SH-SY5Y (cell line): ENCODE results near the gene KRTAP9-3.
"Not testable (repeated sequence)": the region's sequence is repeated elsewhere in the genome, so short reads cannot be mapped to it uniquely, and the experiment has no call there.

ENCODE experiments used
- GATA2 ChIP-seq: IDR thresholded peaks from 2 replicates; pipeline ENCODE4 v1.6.1; 2011; ENCODE audit warnings: mild to moderate bottlenecking, low read depth, low read length
- GATA3 ChIP-seq: IDR thresholded peaks from 2 replicates; pipeline ENCODE4 v1.6.1; 2011; ENCODE audit warnings: low read depth, mild to moderate bottlenecking, low read length, moderate library complexity

KRTAP9-3 gene

DNA sequence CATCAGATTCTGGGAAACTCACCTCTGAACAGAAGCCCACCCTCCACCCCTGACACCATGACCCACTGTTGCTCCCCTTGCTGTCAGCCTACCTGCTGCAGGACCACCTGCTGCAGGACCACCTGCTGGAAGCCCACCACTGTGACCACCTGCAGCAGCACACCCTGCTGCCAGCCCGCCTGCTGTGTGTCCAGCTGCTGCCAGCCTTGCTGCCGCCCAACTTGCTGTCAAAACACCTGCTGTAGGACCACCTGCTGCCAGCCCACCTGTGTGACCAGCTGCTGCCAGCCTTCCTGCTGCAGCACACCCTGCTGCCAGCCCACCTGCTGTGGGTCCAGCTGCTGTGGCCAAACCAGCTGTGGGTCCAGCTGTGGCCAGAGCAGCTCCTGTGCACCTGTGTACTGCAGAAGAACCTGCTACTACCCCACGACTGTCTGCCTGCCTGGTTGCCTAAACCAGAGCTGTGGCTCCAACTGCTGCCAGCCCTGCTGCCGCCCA, 5.6 kb upstream of the KRTAP9-3 start, which contains the start of gene KRTAP9-2:
TSS of gene KRTAP9-2 (plus strand) at position 51 of the 498 bp plus-strand sequence. CDS start at position 58, 7 bp downstream.
- not testable (repeated sequence) for TF ChIP-seq GATA2, GATA3

DNA sequence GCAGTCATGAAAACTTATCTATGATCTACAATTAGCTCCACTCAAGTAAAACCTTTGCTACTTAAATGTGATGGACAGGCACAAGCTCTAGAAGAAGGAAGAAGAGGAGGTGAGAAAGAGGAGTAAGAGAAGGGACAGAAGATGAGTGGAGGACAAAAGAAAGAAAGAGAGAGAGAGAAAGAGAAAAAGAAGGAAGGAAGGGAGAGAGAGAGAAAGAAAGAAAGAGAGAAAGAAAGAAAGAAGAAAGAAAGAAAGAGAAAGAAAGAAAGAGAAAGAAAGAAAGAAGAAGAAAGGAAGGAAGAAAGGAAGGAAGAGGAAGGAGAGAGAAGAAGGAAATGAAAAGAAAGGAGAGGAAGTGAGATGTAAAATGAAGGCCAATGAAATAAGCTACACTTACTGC, 2.2 kb upstream of the KRTAP9-3 start:
- TF ChIP-seq GATA3 = no peak
- no peak for TF ChIP-seq GATA2

DNA sequence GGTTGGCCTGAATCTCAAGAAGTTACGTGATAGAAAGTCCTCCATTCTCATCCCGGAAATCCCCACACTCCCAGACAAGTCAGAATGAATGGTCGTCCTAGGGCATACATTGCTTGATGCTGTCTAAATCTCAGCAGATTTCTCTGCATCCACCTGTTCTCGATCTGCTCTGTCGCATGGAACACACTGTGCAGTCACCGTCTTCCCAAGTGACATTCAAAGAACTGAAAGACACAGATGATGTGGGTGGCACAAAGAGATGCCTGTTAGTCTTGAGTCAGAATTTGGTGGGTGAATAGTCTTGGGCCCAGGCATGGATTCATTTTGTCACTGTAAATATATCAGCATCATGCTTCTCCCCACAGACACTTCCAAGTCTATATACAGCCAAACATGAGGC, 518 bp upstream of the KRTAP9-3 start:
- TF ChIP-seq GATA3 = no peak
- TF ChIP-seq GATA2 = no peak

DNA sequence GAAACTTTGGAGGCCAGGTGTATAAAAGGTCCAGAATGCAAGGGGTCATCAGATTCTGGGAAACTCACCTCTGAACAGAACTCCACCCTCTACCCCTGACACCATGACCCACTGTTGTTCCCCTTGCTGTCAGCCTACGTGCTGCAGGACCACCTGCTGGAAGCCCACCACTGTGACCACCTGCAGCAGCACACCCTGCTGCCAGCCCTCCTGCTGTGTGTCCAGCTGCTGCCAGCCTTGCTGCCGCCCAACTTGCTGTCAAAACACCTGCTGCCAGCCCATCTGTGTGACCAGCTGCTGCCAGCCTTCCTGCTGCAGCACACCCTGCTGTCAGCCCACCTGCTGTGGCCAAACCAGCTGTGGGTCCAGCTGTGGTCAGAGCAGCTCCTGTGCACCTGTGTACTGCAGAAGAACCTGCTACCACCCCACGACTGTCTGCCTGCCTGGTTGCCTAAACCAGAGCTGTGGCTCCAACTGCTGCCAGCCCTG, 5.7 kb downstream of the KRTAP9-3 start, which contains the start of gene KRTAP9-8:
TSS of gene KRTAP9-8 (plus strand) at position 51 of the 489 bp plus-strand sequence. CDS start at position 104, 53 bp downstream.
- TF ChIP-seq GATA3, GATA2: not testable (repeated sequence)

DNA sequence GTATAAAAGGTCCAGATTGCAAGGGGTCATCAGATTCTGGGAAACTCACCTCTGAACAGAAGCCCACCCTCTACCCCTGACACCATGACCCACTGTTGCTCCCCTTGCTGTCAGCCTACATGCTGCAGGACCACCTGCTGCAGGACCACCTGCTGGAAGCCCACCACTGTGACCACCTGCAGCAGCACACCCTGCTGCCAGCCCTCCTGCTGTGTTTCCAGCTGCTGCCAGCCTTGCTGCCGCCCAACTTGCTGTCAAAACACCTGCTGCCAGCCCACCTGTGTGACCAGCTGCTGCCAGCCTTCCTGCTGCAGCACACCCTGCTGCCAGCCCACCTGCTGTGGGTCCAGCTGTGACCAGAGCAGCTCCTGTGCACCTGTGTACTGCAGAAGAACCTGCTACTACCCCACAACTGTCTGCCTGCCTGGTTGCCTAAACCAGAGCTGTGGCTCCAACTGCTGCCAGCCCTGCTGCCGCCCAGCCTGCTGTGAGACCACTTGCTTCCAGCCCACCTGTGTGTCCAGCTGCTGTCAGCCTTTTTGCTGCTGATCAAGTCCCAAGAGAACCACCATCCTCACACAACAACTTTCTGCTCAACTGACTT, 17.5 kb downstream of the KRTAP9-3 start, which contains the start of gene KRTAP9-4:
TSS of gene KRTAP9-4 (plus strand) at position 51 of the 604 bp plus-strand sequence. CDS start at position 85, 34 bp downstream.
- TF ChIP-seq GATA2, GATA3: not testable (repeated sequence)

DNA sequence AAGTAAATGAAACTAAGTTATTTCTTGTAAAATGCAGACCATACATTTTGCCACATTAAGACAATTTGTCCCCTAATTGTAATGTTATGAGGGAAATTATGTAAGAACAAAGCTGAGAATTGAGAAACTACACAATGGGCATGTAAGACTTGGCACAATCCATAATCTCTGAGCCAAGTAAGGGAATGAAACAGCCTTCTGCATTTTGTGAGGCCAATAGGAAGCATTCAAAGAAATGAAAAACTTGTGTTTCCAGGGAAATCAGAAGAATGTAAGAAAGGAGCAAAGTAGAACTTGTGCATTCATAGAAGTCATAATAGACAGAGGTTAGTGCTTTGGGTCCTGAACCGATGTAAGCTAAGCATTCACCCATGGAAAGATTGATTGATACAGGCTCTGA, 19.0 kb downstream of the KRTAP9-3 start:
- TF ChIP-seq GATA2 = no peak
- no peak for TF ChIP-seq GATA3

DNA sequence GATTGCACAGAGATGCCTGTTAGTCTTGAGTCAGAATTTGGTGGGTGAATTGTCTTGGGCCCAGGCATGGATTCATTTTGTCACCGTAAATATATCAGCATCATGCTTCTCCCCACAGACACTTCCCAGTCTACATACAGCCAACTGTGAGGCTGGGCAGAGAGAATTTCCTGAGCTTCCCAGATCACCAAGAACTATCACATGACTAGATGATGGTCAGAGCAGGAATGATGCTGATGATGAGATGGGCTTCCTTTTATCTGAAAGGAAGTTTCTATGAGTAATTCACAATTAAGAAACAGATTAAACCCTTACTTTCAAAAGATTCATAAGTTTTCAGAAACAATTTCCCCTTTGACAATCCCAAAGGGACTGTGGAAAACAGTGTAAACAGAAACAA, 22.6 kb downstream of the KRTAP9-3 start:
- no peak for TF ChIP-seq GATA2
- no peak for TF ChIP-seq GATA3

DNA sequence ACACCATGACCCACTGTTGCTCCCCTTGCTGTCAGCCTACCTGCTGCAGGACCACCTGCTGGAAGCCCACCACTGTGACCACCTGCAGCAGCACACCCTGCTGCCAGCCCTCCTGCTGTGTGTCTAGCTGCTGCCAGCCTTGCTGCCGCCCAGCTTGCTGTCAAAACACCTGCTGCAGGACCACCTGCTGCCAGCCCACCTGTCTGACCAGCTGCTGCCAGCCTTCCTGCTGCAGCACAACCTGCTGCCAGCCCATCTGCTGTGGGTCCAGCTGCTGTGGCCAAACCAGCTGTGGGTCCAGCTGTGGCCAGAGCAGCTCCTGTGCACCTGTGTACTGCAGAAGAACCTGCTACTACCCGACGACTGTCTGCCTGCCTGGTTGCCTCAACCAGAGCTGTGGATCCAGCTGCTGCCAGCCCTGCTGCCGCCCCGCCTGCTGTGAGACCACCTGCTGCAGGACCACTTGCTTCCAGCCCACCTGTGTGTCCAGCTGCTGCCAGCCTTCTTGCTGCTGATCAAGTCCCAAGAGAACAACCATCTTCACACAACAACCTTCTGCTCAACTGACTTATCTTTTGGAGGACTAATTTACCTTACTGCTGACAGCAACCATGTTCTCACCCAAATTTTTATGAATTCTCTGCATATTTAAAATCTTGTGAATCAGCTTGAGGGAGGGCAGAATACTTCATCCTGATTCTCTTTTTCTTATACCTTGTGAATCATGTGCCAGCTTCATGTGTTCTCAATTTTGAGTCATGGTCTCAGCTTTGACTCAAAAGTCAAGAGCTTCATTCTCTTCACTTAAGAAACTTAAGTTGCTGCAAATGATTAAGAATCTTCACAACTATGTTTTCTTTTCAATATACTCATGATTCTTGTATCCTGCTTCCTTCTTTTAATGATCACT, 23.4 kb downstream of the KRTAP9-3 start, which contains the start of gene KRTAP9-9:
TSS of gene KRTAP9-9 (plus strand) at position 4 of the 910 bp plus-strand sequence.
- TF ChIP-seq GATA3, GATA2: not testable (repeated sequence)

DNA sequence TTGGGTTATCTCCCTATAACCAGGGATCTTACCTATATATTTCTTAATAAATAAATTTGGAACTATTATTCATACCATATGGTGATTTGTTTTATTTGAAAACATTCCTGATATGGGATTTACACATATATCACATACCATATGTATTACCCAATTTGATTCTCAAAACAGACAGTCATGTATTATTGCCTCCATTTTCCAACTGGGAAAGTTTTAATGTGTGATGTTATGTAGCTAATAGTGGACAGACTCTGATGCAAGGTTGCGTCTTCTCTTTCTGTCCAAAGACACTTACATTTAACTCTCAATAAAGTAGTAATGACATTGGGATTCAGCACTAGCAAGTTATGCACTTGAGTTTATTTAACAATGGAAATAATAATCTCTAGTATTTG, 24.0 kb downstream of the KRTAP9-3 start:
- no peak for TF ChIP-seq GATA3
- TF ChIP-seq GATA2 = no peak

DNA sequence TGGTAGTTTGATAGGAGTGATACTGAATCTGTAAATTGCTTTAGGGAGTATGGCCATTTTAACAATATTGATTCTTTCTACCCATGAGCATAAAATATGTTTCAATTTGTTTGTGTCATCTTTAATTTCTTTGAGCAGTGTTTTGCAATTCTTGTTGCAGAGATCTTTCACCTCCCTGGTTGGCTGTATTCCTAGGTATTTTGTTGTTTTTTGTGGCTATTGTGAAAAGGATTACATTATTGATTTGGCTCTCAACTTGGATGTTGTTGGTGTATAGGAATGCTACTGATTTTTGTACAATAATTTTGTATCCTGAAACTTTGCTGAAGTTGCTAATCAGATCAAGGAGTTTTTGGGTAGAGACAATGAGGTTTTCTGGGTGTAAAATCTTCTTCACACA, 26.2 kb downstream of the KRTAP9-3 start:
- TF ChIP-seq GATA3 (no peak), GATA2 (no peak)

DNA sequence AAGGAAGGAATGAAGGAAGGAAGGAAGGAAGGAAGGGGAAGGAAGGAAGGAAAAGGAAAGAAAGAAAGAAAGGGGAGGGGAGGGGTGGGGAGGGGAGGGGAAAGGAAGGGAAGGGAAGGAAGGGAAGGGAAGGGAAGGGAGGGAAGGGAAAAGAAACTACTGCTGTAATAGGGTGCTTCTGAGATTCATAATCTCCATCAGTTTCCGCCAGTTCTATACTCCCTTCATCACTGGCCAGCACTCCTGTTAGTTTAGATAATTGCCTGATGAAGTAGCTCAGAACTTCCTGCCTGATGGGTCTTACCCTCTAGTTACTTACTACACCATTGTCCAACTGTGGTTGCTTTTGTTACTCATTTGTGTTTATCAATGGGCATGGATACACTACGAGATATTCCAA, 31.0 kb downstream of the KRTAP9-3 start:
- no peak for TF ChIP-seq GATA2
- no peak for TF ChIP-seq GATA3

DNA sequence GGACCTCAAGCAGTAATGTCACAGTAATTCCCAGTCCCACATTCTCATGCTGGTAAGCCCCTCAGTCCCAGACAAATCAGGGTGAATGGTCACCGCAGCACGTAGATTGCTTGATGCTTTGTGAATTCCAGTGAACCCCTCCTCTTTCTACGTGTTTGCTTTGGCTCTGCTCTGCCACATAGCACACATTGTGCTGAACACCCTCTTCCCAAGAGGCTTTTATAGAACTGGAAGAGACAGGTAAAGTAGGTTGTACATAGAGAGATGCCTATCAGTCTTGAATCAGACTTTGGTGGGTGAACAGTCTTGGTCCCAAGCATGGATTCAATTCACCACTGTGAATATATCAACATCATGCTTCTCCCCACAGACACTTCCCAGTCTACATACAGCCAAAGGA, 32.4 kb downstream of the KRTAP9-3 start:
- TF ChIP-seq GATA2 (no peak), GATA3 (no peak)

DNA sequence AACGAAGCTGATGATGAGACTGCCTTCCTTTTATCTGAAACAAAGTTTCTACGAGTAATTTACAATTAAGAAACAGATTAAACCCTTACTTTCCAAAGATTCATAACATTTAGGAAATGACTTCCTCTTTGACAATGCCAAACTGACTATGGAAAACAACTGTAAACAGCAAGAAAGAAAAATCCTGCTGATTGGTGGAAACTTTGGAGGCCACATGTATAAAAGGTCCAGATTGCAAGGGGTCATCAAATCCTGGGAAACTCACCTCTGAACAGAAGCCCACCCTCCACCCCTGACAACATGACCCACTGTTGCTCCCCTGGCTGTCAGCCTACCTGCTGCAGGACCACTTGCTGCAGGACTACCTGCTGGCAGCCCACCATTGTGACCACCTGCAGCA, 32.8 kb downstream of the KRTAP9-3 start, which contains the start of gene KRTAP9-6:
TSS of gene KRTAP9-6 (plus strand) at position 301 of the 400 bp plus-strand sequence. CDS start at position 301, 0 bp downstream.
- no peak for TF ChIP-seq GATA3
- TF ChIP-seq GATA2 = no peak

DNA sequence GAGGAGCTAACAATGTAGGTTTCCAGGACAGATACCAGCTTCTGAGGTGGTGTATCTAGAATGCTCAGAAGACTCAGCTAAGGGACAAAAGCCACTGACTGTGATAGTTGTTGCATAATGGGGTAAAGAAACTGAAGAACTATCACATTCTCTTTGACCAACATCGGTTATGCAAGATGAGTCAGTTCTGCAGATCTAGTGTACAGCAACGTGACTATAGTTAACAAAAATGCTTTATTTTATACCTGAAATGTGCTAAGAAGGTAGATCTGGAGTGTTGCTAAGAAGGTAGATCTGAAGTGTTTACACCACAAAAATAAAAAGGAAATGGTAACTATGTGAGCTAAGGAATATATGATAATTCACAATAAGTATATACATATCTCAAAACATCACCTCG, 35.5 kb downstream of the KRTAP9-3 start:
- TF ChIP-seq GATA3 = no peak
- no peak for TF ChIP-seq GATA2

DNA sequence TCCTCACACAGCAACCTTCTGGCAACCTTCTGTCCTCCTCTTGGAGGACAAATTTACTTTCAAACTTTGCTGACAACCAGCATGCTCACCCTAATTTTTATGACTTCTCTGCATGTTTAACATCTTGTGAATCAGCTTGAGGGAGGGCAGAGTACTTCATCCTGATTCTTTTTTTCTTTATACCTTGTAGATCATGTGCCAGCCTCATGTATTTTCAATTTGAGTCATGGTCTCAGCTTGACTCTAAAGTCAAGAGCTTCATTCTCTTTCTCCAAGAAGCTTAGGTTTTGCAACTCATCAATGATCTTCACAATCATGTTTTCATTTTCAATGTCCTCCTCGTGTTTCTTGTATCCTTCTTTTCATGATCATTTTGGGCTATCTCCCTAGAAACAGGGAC, 39.6 kb downstream of the KRTAP9-3 start:
- TF ChIP-seq GATA2 (no peak), GATA3 (no peak)
